Measurements from ENCODE around the gene PAH. TPM values are rescaled to one million over a fixed set of nuclear protein-coding genes. Genes with fewer than 3 reads are reported as not detected.

PAH gene
- total RNA-seq (2016; rRNA removed; fragmentation: Illumina TruSeq; extraction: Trizol) (451 and 537 TPM in 2 replicates), polyA plus RNA-seq (2011; rRNA removed) (163 and 192 TPM in 2 replicates), polyA minus RNA-seq (2011; rRNA and poly(A)+ RNA removed; ENCODE audit: low replicate concordance) (92.0 TPM in 1 of 2 replicates, not detected in the other), Bru-seq, nascent RNA (percentile 98 among the genes with signal in this experiment), BruChase-seq, experiment 1, labeled RNA remaining after a 6-hour chase (percentile 96 among the genes with signal in this experiment), BruChase-seq, experiment 2, labeled RNA remaining after a 2-hour chase (percentile 98 among the genes with signal in this experiment)
- total RNA-seq (2016; cell fraction: cytosol; rRNA removed; fragmentation: Illumina TruSeq; extraction: Trizol; ENCODE audit: low read depth), result 45.5 and 48.1 TPM in 2 replicates
- total RNA-seq (2016; cell fraction: insoluble cytoplasmic fraction; rRNA removed; fragmentation: Illumina TruSeq; extraction: Trizol), result 427 and 542 TPM in 2 replicates
- total RNA-seq (2016; cell fraction: membrane; rRNA removed; fragmentation: Illumina TruSeq; extraction: Trizol), result 112 and 115 TPM in 2 replicates
- 530 and 572 TPM in 2 replicates for total RNA-seq (2016; cell fraction: nucleus; rRNA removed; fragmentation: Illumina TruSeq; extraction: Trizol)
- polyA plus RNA-seq (2011; cell fraction: cytosol; rRNA removed), result 79.5 and 104 TPM in 2 replicates
- polyA plus RNA-seq (2011; cell fraction: nucleus; rRNA removed), result 720 and 747 TPM in 2 replicates
- 261 and 346 TPM in 2 replicates for polyA plus RNA-seq (2012)
- 29.3 and 34.8 TPM in 2 replicates for polyA plus RNA-seq (2016; cell fraction: cytosol; fragmentation: Illumina TruSeq; extraction: Trizol; ENCODE audit: low read depth)
- 690 and 696 TPM in 2 replicates for polyA plus RNA-seq (2016; cell fraction: insoluble cytoplasmic fraction; fragmentation: Illumina TruSeq; extraction: Trizol; ENCODE audit: low read depth)
- polyA plus RNA-seq (2016; cell fraction: membrane; fragmentation: Illumina TruSeq; extraction: Trizol; ENCODE audit: low read depth), result 72.7 and 81.5 TPM in 2 replicates
- polyA plus RNA-seq (2016; cell fraction: nucleus; fragmentation: Illumina TruSeq; extraction: Trizol; ENCODE audit: insufficient read depth, low read depth), result 819 and 859 TPM in 2 replicates
- 67.0 and 67.1 TPM in 2 replicates for polyA minus RNA-seq (2011; cell fraction: cytosol; rRNA and poly(A)+ RNA removed)
- polyA minus RNA-seq (2011; cell fraction: nucleus; rRNA and poly(A)+ RNA removed), result 280 and 289 TPM in 2 replicates
- long read RNA-seq, experiment 1, full-length matches to known transcripts, result 102 of 153 reads
- long read RNA-seq, experiment 1, partial matches to known transcripts, result 12 of 153 reads
- long read RNA-seq, experiment 1, other reads (novel, unspliced or antisense), result 39 of 153 reads
- long read RNA-seq, experiment 2, full-length matches to known transcripts, result 89 of 204 reads
- long read RNA-seq, experiment 2, partial matches to known transcripts, result 19 of 204 reads
- long read RNA-seq, experiment 2, other reads (novel, unspliced or antisense), result 96 of 204 reads

- Histone ChIP-seq H3K27ac (ENCODE audit: extremely low read length, insufficient read depth, low read length) (peak within 1 kb of the TSS; percentile 92), H3K79me2 (ENCODE audit: insufficient read depth, low read length) (peaks cover 58% of the 10 kb centered on the region), H3K36me3 (replicated peaks in 1 of 2; ENCODE audit: control insufficient read depth in 1 of 2, insufficient read depth in 2 of 2, low read length in 2 of 2) (peaks cover 0 to 2% of the 10 kb centered on the region in 2 experiments; a peak in 3 of 5 replicates), H3K4me1 (ENCODE audit: insufficient read depth, low read length) (peaks cover 83% of the 10 kb centered on the region), H3K9me3 (ENCODE audit: low read length) (no peaks in the 10 kb centered on the region), H4K20me1 (ENCODE audit: insufficient read depth, low read length) (no peaks in the 10 kb centered on the region), H3K4me3 (replicated peaks in 1 of 3; ENCODE audit: insufficient read depth in 1 of 3, low read depth in 2 of 3, low read length in 3 of 3) (peak within 1 kb of the TSS; percentile 67 to 83 (median 74)), H2AFZ (ENCODE audit: low read length) (peak within 1 kb of the TSS; percentile 25), H3K4me2 (ENCODE audit: low read depth, low read length) (peak within 1 kb of the TSS; percentile 90), H3K27me3 (ENCODE audit: control insufficient read depth in 1 of 2, insufficient read depth in 2 of 2, low read length in 2 of 2) (no peaks in the 10 kb centered on the region; a peak in 1 of 5 replicates), H3K9ac (ENCODE audit: insufficient read depth, low read depth, low read length) (peak within 1 kb of the TSS; percentile 91)
- ATAC-seq (peak; percentile 95), FAIRE-seq (peak; percentile 89), DNase-seq (ENCODE audit: low spot score) (peak; percentile 91)
- WGBS (ENCODE audit: low lambda C conversion rate), result 3% methylated on average over 24 of the region's 30 CpGs
- intact Hi-C loops (cut with micrococcal nuclease; ENCODE audit: unreplicated experiment), result loop anchor here (1.0 to 2.0 kb wide), 2 partner anchors 18 to 34 kb away; no protein-coding TSS in a partner anchor
- BruUV-seq (replicated peaks), result no TSS peak
- in situ Hi-C loops (cut with HindIII; ENCODE audit: extremely low pct_ligation_motif_present, low pct_unique_long_range_greater_than_20kb), result loop anchor here (5.0 kb wide), 1 partner anchor 35 kb away; no protein-coding TSS in a partner anchor
- CTCF ChIA-PET (ENCODE audit: low intra/inter-chr PET ratio, low total read pairs), result no interaction called here
- POLR2A ChIA-PET, result interaction anchor here (0.7 to 5.9 kb wide), 11 partner anchors 8 to 38 kb away, joined by 3 to 83 read pairs (median 7); no protein-coding TSS in a partner anchor
- TF ChIP-seq ZNF761 (CRISPR knock-in tag; conservative IDR thresholded peaks at IDR 0.05), result no peak
- TF ChIP-seq MTERF4 (CRISPR knock-in tag; IDR thresholded peaks at IDR 0.05), result peak; percentile 77; the same call in 1 of the 2 replicates
- TF ChIP-seq DR1 (CRISPR knock-in tag; IDR thresholded peaks at IDR 0.05), result peak; percentile 88
- peak; percentile 94 for TF ChIP-seq ZNF878 (CRISPR knock-in tag; IDR thresholded peaks at IDR 0.05)
- TF ChIP-seq HNF1B (CRISPR knock-in tag; IDR thresholded peaks at IDR 0.05), result peak; percentile 76
- no peak for TF ChIP-seq MTA3 (CRISPR knock-in tag; IDR thresholded peaks at IDR 0.05)
- no peak for TF ChIP-seq ZNF800 (CRISPR knock-in tag; IDR thresholded peaks at IDR 0.05)
- peak; percentile 54 for TF ChIP-seq XRCC5 (optimal IDR thresholded peaks at IDR 0.05; ENCODE audit: low read length)
Measured at GRCh38 chr12:102917026-102917787, at the start of gene PAH. TSS of gene PAH (minus strand) at chr12:102917244. CDS start at chr12:102917130, 114 bp downstream.

All from HepG2 (cell line).